ENCODE results near the gene CENPT.

DNA sequence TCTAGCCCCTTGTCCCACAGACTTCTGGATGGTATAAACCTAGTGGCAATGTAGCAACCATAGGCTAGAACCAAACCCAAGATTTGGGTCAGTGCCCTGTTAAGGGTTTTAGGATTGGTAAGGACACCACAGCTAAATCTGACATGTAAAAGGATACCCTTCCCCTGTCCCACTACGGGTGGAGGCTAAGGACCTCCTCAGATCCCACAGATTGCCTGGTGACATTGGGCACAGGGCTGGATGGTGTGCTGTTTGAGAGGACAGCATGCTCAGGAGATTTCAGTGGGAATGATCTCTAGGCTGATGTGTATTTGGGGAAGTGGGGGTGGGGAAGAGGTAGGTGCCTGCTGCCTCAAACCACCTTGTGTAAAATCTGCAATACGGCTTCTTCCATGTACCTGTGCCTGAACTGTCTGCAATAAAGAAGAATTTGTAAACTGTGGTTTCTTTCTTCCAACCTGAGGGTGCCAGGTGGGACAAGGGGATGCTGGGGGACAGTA lies 24.7 kb upstream of the CENPT start:
- TF ChIP-seq, protein P1, sequence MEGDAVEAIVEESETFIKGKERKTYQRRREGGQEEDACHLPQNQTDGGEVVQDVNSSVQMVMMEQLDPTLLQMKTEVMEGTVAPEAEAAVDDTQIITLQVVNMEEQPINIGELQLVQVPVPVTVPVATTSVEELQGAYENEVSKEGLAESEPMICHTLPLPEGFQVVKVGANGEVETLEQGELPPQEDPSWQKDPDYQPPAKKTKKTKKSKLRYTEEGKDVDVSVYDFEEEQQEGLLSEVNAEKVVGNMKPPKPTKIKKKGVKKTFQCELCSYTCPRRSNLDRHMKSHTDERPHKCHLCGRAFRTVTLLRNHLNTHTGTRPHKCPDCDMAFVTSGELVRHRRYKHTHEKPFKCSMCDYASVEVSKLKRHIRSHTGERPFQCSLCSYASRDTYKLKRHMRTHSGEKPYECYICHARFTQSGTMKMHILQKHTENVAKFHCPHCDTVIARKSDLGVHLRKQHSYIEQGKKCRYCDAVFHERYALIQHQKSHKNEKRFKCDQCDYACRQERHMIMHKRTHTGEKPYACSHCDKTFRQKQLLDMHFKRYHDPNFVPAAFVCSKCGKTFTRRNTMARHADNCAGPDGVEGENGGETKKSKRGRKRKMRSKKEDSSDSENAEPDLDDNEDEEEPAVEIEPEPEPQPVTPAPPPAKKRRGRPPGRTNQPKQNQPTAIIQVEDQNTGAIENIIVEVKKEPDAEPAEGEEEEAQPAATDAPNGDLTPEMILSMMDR (IDR thresholded peaks at IDR 0.05), result no peak
- TF ChIP-seq POLR2A (IDR thresholded peaks at IDR 0.05), result no peak
